Activated CD4-positive, alpha-beta T cell treated with anti-CD3 and anti-CD28 coated beads, Interleukin-2, amount 50 U/mL, for 24 hours (primary cell): ENCODE data around the gene NOG.

ENCODE experiments used
- DNase-seq, 2 donors: peaks; one replicate each; pipeline ENCODE4 v3.0.0-alpha.2; 2020; ENCODE audit warnings: low read depth in 1 of 2, low spot score in 1 of 2

The NOG gene

GRCh38 chr17:56593646-56594319, at the start of gene NOG:
TSS of gene NOG (plus strand) at chr17:56593699. CDS start at chr17:56594224, 525 bp downstream.
- peak; percentile 17 to 26 for DNase-seq

- DNase-seq = no peak
These were observed 48.4 kb upstream of the NOG start for GRCh38 chr17:56545106-56545505.

GRCh38 chr17:56545930-56546329, 47.6 kb upstream of the NOG start:
- no peak for DNase-seq

GRCh38 chr17:56548661-56549060, 44.8 kb upstream of the NOG start:
- DNase-seq = no peak

GRCh38 chr17:56549501-56549900, 44.0 kb upstream of the NOG start:
- DNase-seq = no peak

GRCh38 chr17:56557682-56558081, 35.8 kb upstream of the NOG start:
- DNase-seq = no peak

- DNase-seq = no peak
These were observed 35.4 kb upstream of the NOG start for GRCh38 chr17:56558088-56558487.

GRCh38 chr17:56570199-56570598, 23.3 kb upstream of the NOG start:
- DNase-seq = no peak

- DNase-seq = no peak
These were observed 22.0 kb upstream of the NOG start for GRCh38 chr17:56571456-56571855.

GRCh38 chr17:56577190-56577842, 16.2 kb upstream of the NOG start:
- DNase-seq = no peak

- no peak for DNase-seq
These were observed 15.7 kb upstream of the NOG start for GRCh38 chr17:56577843-56578204.

- DNase-seq = no peak
These were observed 11.6 kb upstream of the NOG start for GRCh38 chr17:56581635-56582627.

- DNase-seq = no peak
These were observed 9.7 kb upstream of the NOG start for GRCh38 chr17:56583772-56584171.

- no peak for DNase-seq
These were observed 6.2 kb upstream of the NOG start for GRCh38 chr17:56587298-56587697.

- DNase-seq = peak; percentile 41 to 61
These were observed 913 bp upstream of the NOG start for GRCh38 chr17:56592487-56593085.

GRCh38 chr17:56593086-56593645, 333 bp upstream of the NOG start:
- no peak for DNase-seq

- DNase-seq = no peak
These were observed 1.0 kb downstream of the NOG start for GRCh38 chr17:56594320-56595107.

- DNase-seq = no peak
These were observed 1.6 kb downstream of the NOG start for GRCh38 chr17:56595108-56595418.

GRCh38 chr17:56595831-56596690, 2.6 kb downstream of the NOG start:
- no peak for DNase-seq
